ENCODE data around the gene RAB10. TPM values are rescaled to one million over a fixed set of nuclear protein-coding genes. Genes with fewer than 3 reads are reported as not detected.

The RAB10 gene
- total RNA-seq, 1 experiment from 2014 or later: 138 TPM

DNA sequence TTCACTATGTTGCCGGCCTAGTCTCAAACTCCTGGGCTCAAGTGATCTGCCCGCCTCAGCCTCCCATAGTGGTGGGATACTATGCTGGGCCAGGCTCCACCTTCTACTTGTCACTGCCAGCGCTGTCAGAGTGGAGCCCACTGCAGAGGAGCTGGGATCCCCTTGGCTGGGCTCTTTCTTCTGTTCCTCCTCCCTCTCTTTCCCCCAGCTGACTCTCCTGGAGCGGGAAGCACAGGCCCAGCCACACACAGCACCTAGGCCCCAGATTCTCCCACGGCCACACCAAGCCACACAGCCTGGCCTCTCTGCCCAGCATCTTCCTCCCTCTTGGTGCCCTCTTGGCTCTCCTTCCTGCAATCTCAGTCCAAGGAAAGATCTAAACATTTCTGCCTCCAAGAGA lies 135.3 kb downstream of the RAB10 start:
- Histone ChIP-seq H3K4me3 (ENCODE audit: low read length) (no peak overlapping the region), H3F3A (ENCODE audit: low read length, unreplicated experiment) (no peaks in the 10 kb centered on the region), H3K79me2 (ENCODE audit: low read length) (no peaks in the 10 kb centered on the region), H3K9ac (ENCODE audit: low read length) (no peak overlapping the region), H3K4me2 (ENCODE audit: low read length) (no peak overlapping the region), H3K27ac (ENCODE audit: low read length) (no peak overlapping the region), H3K9me3 (ENCODE audit: low read length) (no peaks in the 10 kb centered on the region), H3K4me1 (ENCODE audit: insufficient read depth, low read length) (no peaks in the 10 kb centered on the region), H2AFZ (ENCODE audit: low read length) (no peak overlapping the region), H3K27me3 (ENCODE audit: low read length) (no peaks in the 10 kb centered on the region), H3K36me3 (ENCODE audit: low read depth, low read length) (no peaks in the 10 kb centered on the region), H3K9me2 (replicated peaks; ENCODE audit: low read length) (no peaks in the 10 kb centered on the region), H4K20me1 (ENCODE audit: low read length) (no peaks in the 10 kb centered on the region)
- DNase-seq (no peak), ATAC-seq (no peak)
- TF ChIP-seq, protein P1, sequence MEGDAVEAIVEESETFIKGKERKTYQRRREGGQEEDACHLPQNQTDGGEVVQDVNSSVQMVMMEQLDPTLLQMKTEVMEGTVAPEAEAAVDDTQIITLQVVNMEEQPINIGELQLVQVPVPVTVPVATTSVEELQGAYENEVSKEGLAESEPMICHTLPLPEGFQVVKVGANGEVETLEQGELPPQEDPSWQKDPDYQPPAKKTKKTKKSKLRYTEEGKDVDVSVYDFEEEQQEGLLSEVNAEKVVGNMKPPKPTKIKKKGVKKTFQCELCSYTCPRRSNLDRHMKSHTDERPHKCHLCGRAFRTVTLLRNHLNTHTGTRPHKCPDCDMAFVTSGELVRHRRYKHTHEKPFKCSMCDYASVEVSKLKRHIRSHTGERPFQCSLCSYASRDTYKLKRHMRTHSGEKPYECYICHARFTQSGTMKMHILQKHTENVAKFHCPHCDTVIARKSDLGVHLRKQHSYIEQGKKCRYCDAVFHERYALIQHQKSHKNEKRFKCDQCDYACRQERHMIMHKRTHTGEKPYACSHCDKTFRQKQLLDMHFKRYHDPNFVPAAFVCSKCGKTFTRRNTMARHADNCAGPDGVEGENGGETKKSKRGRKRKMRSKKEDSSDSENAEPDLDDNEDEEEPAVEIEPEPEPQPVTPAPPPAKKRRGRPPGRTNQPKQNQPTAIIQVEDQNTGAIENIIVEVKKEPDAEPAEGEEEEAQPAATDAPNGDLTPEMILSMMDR (conservative IDR thresholded peaks at IDR 0.05; ENCODE audit: low read depth, low read length): no peak
- TF ChIP-seq EZH2phosphoT487 (IDR thresholded peaks at IDR 0.05; ENCODE audit: borderline replicate concordance, low read length): no peak
- no peak for TF ChIP-seq EZH2 (IDR thresholded peaks at IDR 0.05; ENCODE audit: low read length, unreplicated experiment)
- no TSS peak for BruUV-seq (replicated peaks)
- intact Hi-C loops (cut with micrococcal nuclease): no loop called here
- ChIA-PET POLR2A (ENCODE audit: unreplicated experiment) (no interaction called here), CTCF (no interaction called here)

DNA sequence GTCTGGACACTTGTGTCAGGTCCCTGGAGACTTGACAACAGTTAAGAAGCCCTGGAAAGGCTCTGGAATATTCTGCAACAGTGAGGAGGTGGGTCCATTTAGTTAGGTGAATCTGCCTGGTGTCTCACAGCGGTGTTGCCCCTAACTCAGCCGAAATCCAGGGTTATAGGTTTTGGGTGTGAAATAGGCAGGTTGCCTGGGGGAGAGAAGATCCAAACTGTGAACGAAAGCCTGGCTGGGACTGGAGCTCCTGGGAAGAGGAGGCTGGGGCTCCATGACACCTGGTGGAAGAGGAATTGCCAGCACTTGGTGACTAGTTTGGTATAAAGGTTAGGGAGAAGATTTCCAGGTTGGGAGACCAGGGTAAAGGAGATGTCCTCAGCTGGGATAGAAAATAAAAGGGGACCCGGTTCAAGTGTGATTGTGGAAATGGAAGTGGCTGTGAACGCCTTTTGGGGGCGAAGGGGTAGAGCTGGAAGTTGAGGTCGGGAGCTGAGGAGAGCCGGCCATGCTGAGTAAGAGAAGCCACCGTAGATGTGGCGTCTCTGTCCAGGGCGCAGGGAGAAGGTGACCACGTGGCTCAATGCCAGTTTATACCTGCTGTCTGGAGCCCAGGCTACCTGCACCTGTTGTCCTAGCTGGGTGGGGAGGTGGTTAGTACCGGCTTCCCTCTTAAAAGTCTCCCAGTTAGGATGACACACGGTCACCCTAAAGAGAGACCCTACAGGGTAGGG lies 136.0 kb downstream of the RAB10 start:
- H3K9me2 ChIP-seq (replicated peaks; ENCODE audit: low read length): no peaks in the 10 kb centered on the region
- no peak overlapping the region for H2AFZ ChIP-seq (ENCODE audit: low read length)
- ATAC-seq: no peak
- H3K9ac ChIP-seq (ENCODE audit: low read length): no peak overlapping the region
- ChIA-PET CTCF (no interaction called here), POLR2A (ENCODE audit: unreplicated experiment) (no interaction called here)
- H3K79me2 ChIP-seq (ENCODE audit: low read length): no peaks in the 10 kb centered on the region
- TF ChIP-seq, protein P1 (conservative IDR thresholded peaks at IDR 0.05; ENCODE audit: low read depth, low read length): no peak
- TF ChIP-seq EZH2 (IDR thresholded peaks at IDR 0.05; ENCODE audit: low read length, unreplicated experiment): no peak
- TF ChIP-seq EZH2phosphoT487 (IDR thresholded peaks at IDR 0.05; ENCODE audit: borderline replicate concordance, low read length): no peak
- no peaks in the 10 kb centered on the region for H3F3A ChIP-seq (ENCODE audit: low read length, unreplicated experiment)
- H3K36me3 ChIP-seq (ENCODE audit: low read depth, low read length): no peaks in the 10 kb centered on the region
- no TSS peak for BruUV-seq (replicated peaks)
- intact Hi-C loops (cut with micrococcal nuclease): no loop called here
- H3K4me1 ChIP-seq (ENCODE audit: insufficient read depth, low read length): no peaks in the 10 kb centered on the region
- no peaks in the 10 kb centered on the region for H3K9me3 ChIP-seq (ENCODE audit: low read length)
- no peak overlapping the region for H3K4me2 ChIP-seq (ENCODE audit: low read length)
- no peak overlapping the region for H3K27ac ChIP-seq (ENCODE audit: low read length)
- H3K4me3 ChIP-seq (ENCODE audit: low read length): no peak overlapping the region
- no peak for DNase-seq
- no peaks in the 10 kb centered on the region for H3K27me3 ChIP-seq (ENCODE audit: low read length)
- H4K20me1 ChIP-seq (ENCODE audit: low read length): no peaks in the 10 kb centered on the region

- Histone ChIP-seq H3K9ac (ENCODE audit: low read length) (no peak overlapping the region), H3K4me3 (ENCODE audit: low read length) (no peak overlapping the region), H3K9me3 (ENCODE audit: low read length) (no peaks in the 10 kb centered on the region), H3K4me2 (ENCODE audit: low read length) (no peak overlapping the region), H3K4me1 (ENCODE audit: insufficient read depth, low read length) (no peaks in the 10 kb centered on the region), H3K9me2 (replicated peaks; ENCODE audit: low read length) (no peaks in the 10 kb centered on the region), H3K27ac (ENCODE audit: low read length) (no peak overlapping the region), H3F3A (ENCODE audit: low read length, unreplicated experiment) (no peaks in the 10 kb centered on the region), H3K27me3 (ENCODE audit: low read length) (no peaks in the 10 kb centered on the region), H3K79me2 (ENCODE audit: low read length) (no peaks in the 10 kb centered on the region), H3K36me3 (ENCODE audit: low read depth, low read length) (no peaks in the 10 kb centered on the region), H2AFZ (ENCODE audit: low read length) (no peak overlapping the region), H4K20me1 (ENCODE audit: low read length) (no peaks in the 10 kb centered on the region)
- ChIA-PET CTCF (no interaction called here), POLR2A (ENCODE audit: unreplicated experiment) (no interaction called here)
- no peak for TF ChIP-seq EZH2 (IDR thresholded peaks at IDR 0.05; ENCODE audit: low read length, unreplicated experiment)
- TF ChIP-seq EZH2phosphoT487 (IDR thresholded peaks at IDR 0.05; ENCODE audit: borderline replicate concordance, low read length): no peak
- TF ChIP-seq, protein P1 (conservative IDR thresholded peaks at IDR 0.05; ENCODE audit: low read depth, low read length): no peak
- DNase-seq: no peak
- intact Hi-C loops (cut with micrococcal nuclease): no loop called here
- ATAC-seq: no peak
- BruUV-seq (replicated peaks): no TSS peak
Observed at GRCh38 chr2:26170795-26171194, 136.9 kb downstream of the RAB10 start.
